Tibial nerve (tissue), 4 donors: ENCODE data around the gene KDM5C. TPM values are rescaled to one million over a fixed set of nuclear protein-coding genes. Genes with fewer than 3 reads are reported as not detected.

Source experiments
- DNase-seq, 2 donors: peaks; one replicate each; pipeline ENCODE4 v3.0.0-alpha.2; 2019; ENCODE audit warnings: low spot score in 2 of 2
- H3K27ac ChIP-seq, 4 donors: fragments of 200-600 bp; sonication (generic) in 3 of 4; one replicate each; pipeline ENCODE4 v1.5.1; 2017 to 2019; ENCODE audit warnings: mild to moderate bottlenecking in 1 of 4
- H3K27me3 ChIP-seq, 2 donors: fragments of 200-600 bp; sonication (generic) in 1 of 2; one replicate each; pipeline versions ENCODE4 v1.5.1 to v1.6.0; 2017 to 2019
- H3K36me3 ChIP-seq, 3 donors: fragments of 200-600 bp; sonication (generic); one replicate each; pipeline ENCODE4 v1.5.1; 2018 to 2019
- H3K4me1 ChIP-seq, 4 donors: fragments of 200-600 bp; sonication (generic) in 3 of 4; one replicate each; pipeline ENCODE4 v1.5.1; 2017 to 2019
- H3K4me3 ChIP-seq, 4 donors: fragments of 200-600 bp; sonication (generic) in 3 of 4; one replicate each; pipeline ENCODE4 v1.5.1; 2017 to 2019; ENCODE audit warnings: mild to moderate bottlenecking in 1 of 4, moderate library complexity in 1 of 4
- H3K9me3 ChIP-seq, 4 donors: fragments of 200-600 bp; sonication (generic) in 3 of 4; one replicate each; pipeline ENCODE4 v1.5.1; 2017 to 2019
- EP300 ChIP-seq, 2 donors: sonication (generic); formaldehyde crosslinking; IDR thresholded peaks; one replicate each; pipeline ENCODE4 v1.6.1; 2017; ENCODE audit warnings: antibody characterized with exemption in 2 of 2, mild to moderate bottlenecking in 1 of 2
- POLR2A ChIP-seq, 2 donors: fragments of 450-650 bp; IDR thresholded peaks; one replicate each; pipeline ENCODE4 v1.6.1; 2017; ENCODE audit warnings: antibody characterized with exemption in 2 of 2, mild to moderate bottlenecking in 2 of 2, moderate library complexity in 2 of 2
- WGBS, 2 donors: methylation state at CpG; one replicate each; pipeline ENCODE4 v1.1.5; 2018; 5-methylcytosine and 5-hydroxymethylcytosine counted together
- total RNA-seq, 4 donors: library from RNA; depleted of rRNA; stranded (reverse); fragments of >200 nt; gene quantifications; one replicate each; pipeline ENCODE4 v1.1.0, GENCODE V29; 2016
- TF ChIP-seq, protein P1 (sequence below), 5 experiments: fragments of 200-600 bp in 3 of 5; fragments of 450-650 bp in 2 of 5; sonication (generic) in 3 of 5; IDR thresholded peaks; one replicate each; pipeline ENCODE4 v1.5.1; 2016 to 2019; ENCODE audit warnings: antibody characterized with exemption in 5 of 5, mild to moderate bottlenecking in 3 of 5, moderate library complexity in 2 of 5

KDM5C gene
- total RNA-seq, 4 donors from 2014 or later = 56.8 to 127 (median 112) TPM

DNA sequence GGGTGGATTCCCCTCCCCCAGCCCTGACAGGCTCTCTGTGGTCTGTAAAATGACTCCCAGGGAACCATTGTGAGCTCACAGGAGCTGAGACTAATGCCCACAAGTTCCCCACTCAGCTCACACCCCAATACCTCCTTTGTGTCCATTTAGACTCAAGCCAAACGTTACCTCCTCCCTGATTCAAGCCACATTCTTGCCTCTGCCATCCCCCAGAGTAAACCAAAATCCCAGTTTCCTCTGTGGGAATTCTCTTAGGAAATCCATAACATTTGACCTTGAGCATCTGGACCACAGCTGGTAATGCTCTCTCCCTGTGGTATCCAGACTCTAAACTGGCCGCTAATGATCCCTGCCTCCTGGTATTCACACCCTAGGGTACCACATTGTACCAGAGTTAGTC is 26.3 kb upstream of the KDM5C start:
- peaks cover 0 to 5% of the 10 kb centered on the region in 2 donors for H3K27me3 ChIP-seq
- no peak overlapping the region for H3K27ac ChIP-seq
- no peak overlapping the region for H3K4me3 ChIP-seq
- no peaks in the 10 kb centered on the region for H3K4me1 ChIP-seq
- TF ChIP-seq, protein P1, sequence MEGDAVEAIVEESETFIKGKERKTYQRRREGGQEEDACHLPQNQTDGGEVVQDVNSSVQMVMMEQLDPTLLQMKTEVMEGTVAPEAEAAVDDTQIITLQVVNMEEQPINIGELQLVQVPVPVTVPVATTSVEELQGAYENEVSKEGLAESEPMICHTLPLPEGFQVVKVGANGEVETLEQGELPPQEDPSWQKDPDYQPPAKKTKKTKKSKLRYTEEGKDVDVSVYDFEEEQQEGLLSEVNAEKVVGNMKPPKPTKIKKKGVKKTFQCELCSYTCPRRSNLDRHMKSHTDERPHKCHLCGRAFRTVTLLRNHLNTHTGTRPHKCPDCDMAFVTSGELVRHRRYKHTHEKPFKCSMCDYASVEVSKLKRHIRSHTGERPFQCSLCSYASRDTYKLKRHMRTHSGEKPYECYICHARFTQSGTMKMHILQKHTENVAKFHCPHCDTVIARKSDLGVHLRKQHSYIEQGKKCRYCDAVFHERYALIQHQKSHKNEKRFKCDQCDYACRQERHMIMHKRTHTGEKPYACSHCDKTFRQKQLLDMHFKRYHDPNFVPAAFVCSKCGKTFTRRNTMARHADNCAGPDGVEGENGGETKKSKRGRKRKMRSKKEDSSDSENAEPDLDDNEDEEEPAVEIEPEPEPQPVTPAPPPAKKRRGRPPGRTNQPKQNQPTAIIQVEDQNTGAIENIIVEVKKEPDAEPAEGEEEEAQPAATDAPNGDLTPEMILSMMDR (IDR thresholded peaks at IDR 0.05) = no peak
- TF ChIP-seq POLR2A (IDR thresholded peaks at IDR 0.05) (no peak), EP300 (IDR thresholded peaks at IDR 0.05) (no peak)
- no peak for DNase-seq
- H3K9me3 ChIP-seq = no peaks in the 10 kb centered on the region
- 51 to 59% methylated on average over 2 of the region's 2 CpGs for WGBS, 2 donors
- peaks cover 0 to 42% (median 0%) of the 10 kb centered on the region in 3 donors for H3K36me3 ChIP-seq

DNA sequence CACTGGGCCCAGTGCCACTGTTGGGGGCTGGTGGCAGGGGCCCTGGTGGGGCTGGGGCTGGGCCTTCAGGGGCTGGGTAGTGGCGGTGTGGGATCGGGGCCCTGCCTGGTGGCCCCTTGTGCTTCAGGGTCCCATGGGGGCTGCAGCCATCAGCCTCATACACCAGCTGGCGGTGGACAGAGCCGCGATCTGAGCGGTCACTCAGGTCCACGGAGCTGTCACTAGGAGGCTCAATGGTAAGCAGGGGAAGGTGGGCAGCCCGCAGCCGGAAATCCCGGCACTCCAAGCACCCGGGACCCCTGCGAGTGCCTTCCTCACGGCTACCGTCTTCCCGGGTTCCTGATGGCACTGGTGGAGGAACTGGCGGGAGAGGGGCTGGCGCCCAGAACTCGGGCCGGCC is 25.5 kb upstream of the KDM5C start:
- no peak for DNase-seq
- 83% methylated on average over 19 of the region's 19 CpGs; no CpG with 5 or more reads in 1 of the 2 donors for WGBS, 2 donors
- Histone ChIP-seq H3K4me3 (no peak overlapping the region), H3K36me3 (peaks cover 0 to 42% (median 0%) of the 10 kb centered on the region in 3 donors), H3K27ac (no peak overlapping the region), H3K27me3 (peaks cover 0 to 5% of the 10 kb centered on the region in 2 donors), H3K4me1 (no peaks in the 10 kb centered on the region), H3K9me3 (no peaks in the 10 kb centered on the region)
- no peak for TF ChIP-seq EP300 (IDR thresholded peaks at IDR 0.05)

- Histone ChIP-seq H3K4me1 (no peaks in the 10 kb centered on the region), H3K27ac (no peak overlapping the region), H3K27me3 (peaks cover 0 to 5% of the 10 kb centered on the region in 2 donors), H3K9me3 (no peaks in the 10 kb centered on the region), H3K4me3 (no peak overlapping the region), H3K36me3 (peaks cover 0 to 42% (median 0%) of the 10 kb centered on the region in 3 donors)
- 77 to 100% methylated on average over 1 of the region's 1 CpG for WGBS, 2 donors
- no peak for DNase-seq
- TF ChIP-seq POLR2A (IDR thresholded peaks at IDR 0.05) (no peak), EP300 (IDR thresholded peaks at IDR 0.05) (no peak)
- TF ChIP-seq, protein P1 (IDR thresholded peaks at IDR 0.05) = no peak
These were observed 24.5 kb upstream of the KDM5C start for GRCh38 chrX:53249408-53250042.

DNA sequence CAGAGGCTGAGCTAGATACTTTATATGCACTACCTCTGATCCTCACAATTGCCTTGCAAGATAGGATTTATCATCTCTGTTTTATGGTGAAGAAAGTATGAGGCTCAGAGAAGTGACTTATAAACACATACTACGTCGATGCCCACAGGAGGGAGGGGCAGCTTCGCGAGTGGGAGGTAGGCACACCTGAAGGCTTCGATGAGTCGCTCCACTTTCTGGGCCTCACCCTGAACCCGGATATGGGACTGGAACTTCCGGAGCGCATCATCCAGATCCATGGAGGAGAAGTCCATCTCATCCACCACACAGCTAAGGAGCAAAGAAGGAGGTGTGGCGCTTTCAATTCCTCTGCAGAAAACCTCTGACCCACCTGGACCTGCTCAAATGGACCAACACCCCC is 22.9 kb upstream of the KDM5C start:
- Histone ChIP-seq H3K27me3 (peaks cover 0 to 12% of the 10 kb centered on the region in 2 donors), H3K4me1 (no peaks in the 10 kb centered on the region), H3K4me3 (no peak overlapping the region), H3K9me3 (no peaks in the 10 kb centered on the region), H3K36me3 (peaks cover 0 to 34% (median 0%) of the 10 kb centered on the region in 3 donors), H3K27ac (no peak overlapping the region)
- WGBS, 2 donors = 85 to 91% methylated on average over 10 of the region's 10 CpGs
- TF ChIP-seq, protein P1 (IDR thresholded peaks at IDR 0.05) = no peak
- TF ChIP-seq EP300 (IDR thresholded peaks at IDR 0.05) (no peak), POLR2A (IDR thresholded peaks at IDR 0.05) (no peak)
- no peak for DNase-seq

DNA sequence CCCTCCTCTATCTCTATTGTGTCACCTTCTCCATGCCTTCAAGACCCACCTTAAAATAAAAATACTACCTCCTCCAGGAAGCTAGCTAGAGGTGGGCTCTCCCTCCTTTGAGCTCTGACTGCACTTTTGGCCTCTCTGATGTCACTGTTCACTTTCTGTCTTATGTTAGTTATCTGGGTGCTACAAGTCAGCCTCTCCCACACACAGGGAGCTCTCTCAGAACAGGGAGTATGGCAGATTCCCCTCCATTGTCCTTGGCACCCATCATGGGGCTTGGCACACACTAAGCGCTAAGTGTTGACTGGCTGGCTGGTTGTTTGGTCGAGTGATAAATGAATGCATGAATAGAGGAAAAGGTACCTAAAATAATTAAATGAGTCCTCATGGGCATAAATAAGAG is 21.2 kb upstream of the KDM5C start:
- 74 to 92% methylated on average over 2 of the region's 2 CpGs for WGBS, 2 donors
- TF ChIP-seq POLR2A (IDR thresholded peaks at IDR 0.05) = no peak
- TF ChIP-seq, protein P1 (IDR thresholded peaks at IDR 0.05) = no peak
- Histone ChIP-seq H3K4me3 (no peak overlapping the region), H3K9me3 (no peaks in the 10 kb centered on the region), H3K4me1 (no peaks in the 10 kb centered on the region), H3K27ac (no peak overlapping the region), H3K36me3 (peaks cover 0 to 40% (median 0%) of the 10 kb centered on the region in 3 donors), H3K27me3 (peaks cover 0 to 12% of the 10 kb centered on the region in 2 donors)
- no peak for DNase-seq
